ENCODE results near the gene PLS3. TPM values are rescaled to one million over a fixed set of nuclear protein-coding genes. Genes with fewer than 3 reads are reported as not detected.
A peak's percentile ranks its signal among the peaks of the same experiment; 100 is the strongest.

The PLS3 gene
- total RNA-seq, 3 donors from 2014 or later, result 64.6 to 79.5 (median 69.4) TPM

GRCh38 chrX:115592997-115593734 is 32.2 kb downstream of the PLS3 start:
- H3K9me3 ChIP-seq, result no peaks in the 10 kb centered on the region
- TF ChIP-seq POLR2AphosphoS5 (IDR thresholded peaks at IDR 0.05) (no peak), POLR2A (IDR thresholded peaks at IDR 0.05) (no peak)
- TF ChIP-seq, protein P1, sequence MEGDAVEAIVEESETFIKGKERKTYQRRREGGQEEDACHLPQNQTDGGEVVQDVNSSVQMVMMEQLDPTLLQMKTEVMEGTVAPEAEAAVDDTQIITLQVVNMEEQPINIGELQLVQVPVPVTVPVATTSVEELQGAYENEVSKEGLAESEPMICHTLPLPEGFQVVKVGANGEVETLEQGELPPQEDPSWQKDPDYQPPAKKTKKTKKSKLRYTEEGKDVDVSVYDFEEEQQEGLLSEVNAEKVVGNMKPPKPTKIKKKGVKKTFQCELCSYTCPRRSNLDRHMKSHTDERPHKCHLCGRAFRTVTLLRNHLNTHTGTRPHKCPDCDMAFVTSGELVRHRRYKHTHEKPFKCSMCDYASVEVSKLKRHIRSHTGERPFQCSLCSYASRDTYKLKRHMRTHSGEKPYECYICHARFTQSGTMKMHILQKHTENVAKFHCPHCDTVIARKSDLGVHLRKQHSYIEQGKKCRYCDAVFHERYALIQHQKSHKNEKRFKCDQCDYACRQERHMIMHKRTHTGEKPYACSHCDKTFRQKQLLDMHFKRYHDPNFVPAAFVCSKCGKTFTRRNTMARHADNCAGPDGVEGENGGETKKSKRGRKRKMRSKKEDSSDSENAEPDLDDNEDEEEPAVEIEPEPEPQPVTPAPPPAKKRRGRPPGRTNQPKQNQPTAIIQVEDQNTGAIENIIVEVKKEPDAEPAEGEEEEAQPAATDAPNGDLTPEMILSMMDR (IDR thresholded peaks at IDR 0.05), result no peak
- no peaks in the 10 kb centered on the region for H3K36me3 ChIP-seq
- intact Hi-C loops (cut with DNase I; ENCODE audit: low total_unique reads), result no loop called here
- DNase-seq (ENCODE audit: low spot score in 2 of 2), result no peak
- peak overlapping the region; percentile 28 to 47 (median 36) for H3K4me3 ChIP-seq
- H3K27me3 ChIP-seq, result peaks cover 0 to 58% of the 10 kb centered on the region in 2 donors
- no peaks in the 10 kb centered on the region for H3K4me1 ChIP-seq
- peak overlapping the region; percentile 40 to 43 for H3K27ac ChIP-seq

- intact Hi-C loops (cut with DNase I; ENCODE audit: low total_unique reads), result no loop called here
- peak overlapping the region; percentile 28 to 47 (median 36) for H3K4me3 ChIP-seq
- TF ChIP-seq POLR2A (IDR thresholded peaks at IDR 0.05), result no peak
- TF ChIP-seq, protein P1 (IDR thresholded peaks at IDR 0.05), result no peak
- TF ChIP-seq POLR2AphosphoS5 (IDR thresholded peaks at IDR 0.05), result no peak
Measured at GRCh38 chrX:115595049-115595448, 34.1 kb downstream of the PLS3 start.

GRCh38 chrX:115598556-115598955 is 37.6 kb downstream of the PLS3 start:
- peaks cover 0 to 47% of the 10 kb centered on the region in 2 donors for H3K27me3 ChIP-seq
- H3K36me3 ChIP-seq, result no peaks in the 10 kb centered on the region
- H3K27ac ChIP-seq, result no peak overlapping the region
- no peak for DNase-seq (ENCODE audit: low spot score in 2 of 2)
- TF ChIP-seq, protein P1 (IDR thresholded peaks at IDR 0.05), result no peak
- TF ChIP-seq POLR2AphosphoS5 (IDR thresholded peaks at IDR 0.05), result no peak
- TF ChIP-seq POLR2A (IDR thresholded peaks at IDR 0.05), result no peak
- H3K9me3 ChIP-seq, result no peaks in the 10 kb centered on the region
- no peaks in the 10 kb centered on the region for H3K4me1 ChIP-seq
- intact Hi-C loops (cut with DNase I; ENCODE audit: low total_unique reads), result no loop called here
- no peak overlapping the region for H3K4me3 ChIP-seq

More at GRCh38 chrX:115595049-115595448, 34.1 kb downstream of the PLS3 start:
- H3K4me1 ChIP-seq, result no peaks in the 10 kb centered on the region
- H3K27ac ChIP-seq, result peak overlapping the region in 1 of 2 donors; percentile 43
- peaks cover 0 to 47% of the 10 kb centered on the region in 2 donors for H3K27me3 ChIP-seq
- no peak for DNase-seq (ENCODE audit: low spot score in 2 of 2)
- no peaks in the 10 kb centered on the region for H3K36me3 ChIP-seq
- H3K9me3 ChIP-seq, result no peaks in the 10 kb centered on the region

DNA sequence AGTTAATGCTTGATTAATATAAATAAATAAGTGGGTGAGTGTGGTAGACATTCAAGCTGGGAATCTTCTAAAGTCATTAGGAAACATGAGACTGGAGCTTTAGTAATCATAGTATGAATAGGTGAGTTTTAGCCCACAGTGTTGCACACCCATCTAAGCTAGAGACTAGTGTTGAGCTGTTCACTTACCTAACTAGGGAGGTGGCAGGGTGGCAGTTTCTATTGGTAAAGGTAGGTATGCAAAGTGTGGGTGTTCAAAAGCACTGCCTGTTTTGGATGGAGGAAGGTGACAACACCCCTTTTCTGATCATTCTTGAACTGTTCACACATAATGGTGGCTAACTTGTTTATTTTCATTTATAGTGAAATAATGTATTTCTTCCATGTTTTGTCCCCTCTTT is 41.3 kb downstream of the PLS3 start:
- no peak overlapping the region for H3K4me3 ChIP-seq
- no peak overlapping the region for H3K27ac ChIP-seq
- no peaks in the 10 kb centered on the region for H3K36me3 ChIP-seq
- TF ChIP-seq POLR2A (IDR thresholded peaks at IDR 0.05) (no peak), POLR2AphosphoS5 (IDR thresholded peaks at IDR 0.05) (no peak)
- TF ChIP-seq, protein P1 (IDR thresholded peaks at IDR 0.05), result no peak
- peaks cover 0 to 27% of the 10 kb centered on the region in 2 donors for H3K27me3 ChIP-seq
- intact Hi-C loops (cut with DNase I; ENCODE audit: low total_unique reads), result no loop called here
- H3K9me3 ChIP-seq, result no peaks in the 10 kb centered on the region
- no peaks in the 10 kb centered on the region for H3K4me1 ChIP-seq
- DNase-seq (ENCODE audit: low spot score in 2 of 2), result no peak

DNA sequence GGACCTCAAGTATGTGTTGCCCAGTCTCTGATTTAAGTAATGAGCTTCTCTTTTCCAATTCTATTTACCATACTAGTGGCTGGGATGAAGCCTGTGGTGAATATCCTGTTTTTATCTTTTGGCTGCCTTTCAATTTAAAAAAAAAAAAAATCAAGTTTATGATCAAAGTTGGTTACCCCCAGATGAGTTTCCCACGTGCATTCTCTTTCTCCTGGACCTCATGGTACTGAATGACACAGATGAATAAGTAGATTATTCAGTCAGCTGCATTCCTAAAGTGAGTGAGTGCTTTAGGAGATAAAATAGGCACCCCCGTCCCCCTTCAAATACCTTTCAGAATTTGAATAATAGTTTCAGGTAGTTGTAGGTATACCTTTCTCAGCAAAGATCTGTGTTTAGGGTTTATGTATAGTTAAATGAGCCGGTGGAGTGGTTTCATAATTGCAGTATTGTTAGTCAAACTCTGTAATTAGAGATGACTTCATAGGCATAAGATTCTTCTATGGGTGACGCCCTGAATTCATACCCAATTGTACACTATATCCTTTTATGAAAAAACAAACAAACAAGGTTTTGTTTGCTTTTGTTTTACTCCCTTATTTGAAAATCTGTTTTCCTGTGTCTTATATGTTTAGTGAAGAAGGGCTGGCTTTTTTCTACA is 41.9 kb downstream of the PLS3 start:
- intact Hi-C loops (cut with DNase I; ENCODE audit: low total_unique reads), result no loop called here
- H3K27ac ChIP-seq, result no peak overlapping the region
- H3K9me3 ChIP-seq, result no peaks in the 10 kb centered on the region
- no peak overlapping the region for H3K4me3 ChIP-seq
- no peaks in the 10 kb centered on the region for H3K36me3 ChIP-seq
- TF ChIP-seq POLR2A (IDR thresholded peaks at IDR 0.05) (no peak), POLR2AphosphoS5 (IDR thresholded peaks at IDR 0.05) (no peak)
- TF ChIP-seq, protein P1 (IDR thresholded peaks at IDR 0.05), result no peak
- H3K4me1 ChIP-seq, result no peaks in the 10 kb centered on the region
- H3K27me3 ChIP-seq, result peaks cover 0 to 27% of the 10 kb centered on the region in 2 donors
- DNase-seq (ENCODE audit: low spot score in 2 of 2), result no peak

All from breast epithelium (tissue), 4 donors.